H1 (cell line): ENCODE results near the gene TBC1D13. TPM values are rescaled to one million over a fixed set of nuclear protein-coding genes. Genes with fewer than 3 reads are reported as not detected.

ENCODE experiments used
- CTCF ChIA-PET: fragments of 300-600 bp; sonication (Branson Sonifier 250); formaldehyde crosslinking; loops from one replicate; lab custom pipeline; 2021; ENCODE audit not compliant: partially characterized antibody; lab: Charles Lee
- POLR2A ChIA-PET: fragments of 300-600 bp; sonication (Branson Sonifier 250); formaldehyde crosslinking; loops from one replicate; lab custom pipeline; 2021; ENCODE audit warnings: inconsistent platforms; ENCODE audit not compliant: partially characterized antibody; lab: Charles Lee
- DNase-seq, 2 experiments: peaks; one replicate each; pipeline versions ENCODE4 v3.0.0 to v3.0.0-alpha.2; 2010 to 2022; ENCODE audit warnings: low spot score in 2 of 2, low read depth in 1 of 2, mixed read lengths in 1 of 2
- FAIRE-seq: peaks from 2 replicates; lab custom pipeline; 2011; peaks lifted over from hg19 to GRCh38; lab: Jason Lieb, UNC
- H2AFZ ChIP-seq: 2 replicates; pipeline ENCODE4 v1.8.1; 2012; ENCODE audit warnings: low read length, inconsistent platforms
- H2AK5ac ChIP-seq: 2 replicates; pipeline ENCODE4 v1.6.1; 2013; ENCODE audit warnings: low read depth, low read length
- H2BK120ac ChIP-seq: replicated peaks from 2 replicates; pipeline ENCODE3; 2013; ENCODE audit warnings: low read depth, low read length, inconsistent platforms
- H2BK12ac ChIP-seq: 2 replicates; pipeline ENCODE4 v1.6.1; 2013; ENCODE audit warnings: low read depth, low read length
- H2BK15ac ChIP-seq: 2 replicates; pipeline ENCODE4 v1.6.1; 2013; ENCODE audit warnings: low read length
- H2BK20ac ChIP-seq: 2 replicates; pipeline ENCODE4 v1.6.1; 2013; ENCODE audit warnings: low read length
- H2BK5ac ChIP-seq: 2 replicates; pipeline ENCODE4 v1.6.1; 2013; ENCODE audit warnings: low read depth, low read length
- H3K14ac ChIP-seq: 2 replicates; pipeline ENCODE4 v1.6.1; 2013; ENCODE audit warnings: inconsistent platforms; ENCODE audit not compliant: insufficient read length
- H3K18ac ChIP-seq: 2 replicates; pipeline ENCODE4 v1.6.1; 2013; ENCODE audit warnings: low read length; ENCODE audit errors: extremely low read depth
- H3K23ac ChIP-seq: 2 replicates; pipeline ENCODE4 v1.6.1; 2013; ENCODE audit warnings: inconsistent platforms; ENCODE audit not compliant: insufficient read length
- H3K23me2 ChIP-seq: 2 replicates; pipeline ENCODE4 v1.6.1; 2013; ENCODE audit warnings: low read depth, low read length
- H3K27ac ChIP-seq: 2 replicates; pipeline ENCODE4 v1.6.1; 2011; ENCODE audit warnings: low read depth, low read length, inconsistent platforms
- H3K27me3 ChIP-seq, 4 experiments: replicated peaks in 1 of 4; 1 replicate in 1 of 4; 2 replicates in 3 of 4; pipeline versions ENCODE4 v1.6.1 to v1.8.1; 2011 to 2013; ENCODE audit warnings: low read length in 3 of 4, mild to moderate bottlenecking in 3 of 4, inconsistent platforms in 2 of 4, mixed read lengths in 2 of 4, moderate library complexity in 1 of 4; ENCODE audit not compliant: control insufficient read depth in 3 of 4, insufficient read depth in 3 of 4; ENCODE audit errors: extremely low read depth in 1 of 4
- H3K36me3 ChIP-seq, 4 experiments: 2 replicates each; pipeline versions ENCODE4 v1.6.1 to v1.8.1; 2011 to 2013; ENCODE audit warnings: mild to moderate bottlenecking in 4 of 4, low read length in 3 of 4, moderate library complexity in 2 of 4, control low read depth in 1 of 4, inconsistent platforms in 1 of 4; ENCODE audit not compliant: insufficient read depth in 4 of 4, control insufficient read depth in 2 of 4
- H3K4ac ChIP-seq: replicated peaks from 2 replicates; pipeline ENCODE3; 2013; ENCODE audit warnings: low read length, low read depth, mixed read lengths, inconsistent platforms; ENCODE audit not compliant: insufficient read length
- H3K4me1 ChIP-seq, 4 experiments: replicated peaks in 1 of 4; 1 replicate in 1 of 4; 2 replicates in 3 of 4; pipeline versions ENCODE4 v1.6.1 to v1.8.1; 2011 to 2013; ENCODE audit warnings: low read length in 3 of 4, inconsistent platforms in 2 of 4, mixed read lengths in 1 of 4; ENCODE audit not compliant: insufficient read depth in 4 of 4, control insufficient read depth in 3 of 4
- H3K4me2 ChIP-seq, 2 experiments: 2 replicates each; pipeline versions ENCODE4 v1.6.1 to v1.8.1; 2011 to 2013; ENCODE audit warnings: low read depth in 2 of 2, low read length in 2 of 2, control low read depth in 1 of 2, inconsistent platforms in 1 of 2, mild to moderate bottlenecking in 1 of 2; ENCODE audit not compliant: insufficient read depth in 1 of 2
- H3K4me3 ChIP-seq, 4 experiments: fragments of 200-600, 300-600 bp in 1 of 4; sonication (generic), shearing (Covaris generic), sonication (Bioruptor Twin) in 1 of 4; 2 replicates each; pipeline versions ENCODE4 v1.5.1 to v1.8.1; 2011 to 2016; ENCODE audit warnings: low read length in 4 of 4, low read depth in 3 of 4, control low read depth in 2 of 4, inconsistent platforms in 2 of 4, mild to moderate bottlenecking in 2 of 4, mixed read lengths in 1 of 4, moderate library complexity in 1 of 4; ENCODE audit not compliant: insufficient read depth in 2 of 4; ENCODE audit errors: extremely low read depth in 1 of 4
- H3K56ac ChIP-seq: replicated peaks from 2 replicates; pipeline ENCODE3; 2013; ENCODE audit warnings: low read depth, mild to moderate bottlenecking, mixed read lengths, low read length, inconsistent platforms; ENCODE audit not compliant: insufficient read length
- H3K79me1 ChIP-seq: 2 replicates; pipeline ENCODE4 v1.6.1; 2013; ENCODE audit warnings: low read depth, low read length, control low read depth
- H3K79me2 ChIP-seq, 2 experiments: 2 replicates each; pipeline versions ENCODE4 v1.6.1 to v1.8.1; 2012 to 2013; ENCODE audit warnings: low read length in 2 of 2, mild to moderate bottlenecking in 2 of 2, inconsistent platforms in 1 of 2; ENCODE audit not compliant: insufficient read depth in 2 of 2, control insufficient read depth in 1 of 2
- H3K9ac ChIP-seq, 4 experiments: replicated peaks in 1 of 4; 1 replicate in 1 of 4; 2 replicates in 3 of 4; pipeline versions ENCODE4 v1.6.1 to v1.8.1; 2011 to 2013; ENCODE audit warnings: low read depth in 3 of 4, low read length in 3 of 4, control low read depth in 2 of 4, mild to moderate bottlenecking in 2 of 4, moderate library complexity in 2 of 4, inconsistent platforms in 1 of 4; ENCODE audit errors: extremely low read depth in 1 of 4
- H3K9me3 ChIP-seq, 2 experiments: 2 replicates each; pipeline versions ENCODE4 v1.6.1 to v1.8.1; 2012 to 2013; ENCODE audit warnings: mild to moderate bottlenecking in 2 of 2, moderate library complexity in 2 of 2, control low read depth in 1 of 2, inconsistent platforms in 1 of 2, low read depth in 1 of 2, low read length in 1 of 2, mixed read lengths in 1 of 2; ENCODE audit not compliant: insufficient read depth in 2 of 2
- H4K20me1 ChIP-seq, 2 experiments: replicated peaks in 1 of 2; 2 replicates each; pipeline versions ENCODE3 to v1.8.1; 2011 to 2013; ENCODE audit warnings: inconsistent platforms in 2 of 2, low read length in 2 of 2, mild to moderate bottlenecking in 1 of 2; ENCODE audit not compliant: insufficient read depth in 2 of 2, control insufficient read depth in 1 of 2
- H4K5ac ChIP-seq: 2 replicates; pipeline ENCODE4 v1.6.1; 2013; ENCODE audit warnings: low read length, low read depth, mixed read lengths, inconsistent platforms; ENCODE audit not compliant: insufficient read length
- H4K8ac ChIP-seq: 2 replicates; pipeline ENCODE4 v1.8.0; 2013; ENCODE audit warnings: mild to moderate bottlenecking, moderate library complexity, low read length, inconsistent platforms; ENCODE audit not compliant: insufficient read depth; ENCODE audit errors: extremely low read depth
- H4K91ac ChIP-seq: replicated peaks from 2 replicates; pipeline ENCODE3; 2013; ENCODE audit warnings: low read length, mixed read lengths, inconsistent platforms; ENCODE audit not compliant: insufficient read length
- GABPA ChIP-seq: IDR thresholded peaks from 2 replicates; pipeline ENCODE4 v1.6.1; 2011; ENCODE audit warnings: mild to moderate bottlenecking, low read length, moderate library complexity, borderline replicate concordance; ENCODE audit not compliant: insufficient read depth
- SIN3A ChIP-seq, 2 experiments: IDR thresholded peaks in 1 of 2; conservative IDR thresholded peaks in 1 of 2; 2 replicates each; pipeline ENCODE4 v1.6.1; 2011 to 2012; ENCODE audit warnings: low read length in 2 of 2, improper control_type of control experiment in 1 of 2, low read depth in 1 of 2, mild to moderate bottlenecking in 1 of 2
- SIX5 ChIP-seq: IDR thresholded peaks from 2 replicates; pipeline ENCODE4 v1.6.1; 2011; ENCODE audit warnings: mild to moderate bottlenecking, low read depth, low read length
- YY1 ChIP-seq: IDR thresholded peaks from 2 replicates; pipeline ENCODE4 v1.6.1; 2011; ENCODE audit warnings: low read depth, mild to moderate bottlenecking, low read length
- WGBS, 2 experiments: shearing (Covaris generic) in 1 of 2; methylation state at CpG; one replicate each; pipeline versions ENCODE4 v1.1.6 to v1.1.7; 2013 to 2015; ENCODE audit warnings: low lambda C conversion rate in 2 of 2, mixed read lengths in 2 of 2, inconsistent platforms in 1 of 2, low coverage in 1 of 2, missing lambda C conversion rate in 1 of 2; ENCODE audit not compliant: insufficient replicate concordance in 2 of 2, insufficient coverage in 1 of 2, insufficient read length in 1 of 2; ENCODE audit errors: extremely low coverage in 1 of 2, missing lambda C conversion rate in 1 of 2; 5-methylcytosine and 5-hydroxymethylcytosine counted together
- polyA plus RNA-seq, 7 experiments: library from polyadenylated mRNA; depleted of rRNA in 3 of 7; stranded (reverse) in 5 of 7; unstranded in 2 of 7; fragments of >200 nt in 5 of 7; fragments of 200-250 nt in 2 of 7; gene quantifications; 1 replicate in 5 of 7; 2 replicates in 1 of 7; 4 replicates in 1 of 7; pipeline versions ENCODE4 v1.2.1 to v1.2.3, GENCODE V29; 2011 to 2013; ENCODE audit warnings: missing spikeins in 2 of 7, mixed read lengths in 2 of 7
- total RNA-seq: library from RNA; stranded (reverse); fragmentation: NEBNext Ultra II Directional; extraction: Animal tissue kit (Norgen Biotek cat#: 25700); gene quantifications from 2 replicates; pipeline ENCODE4 v1.2.1, GENCODE V29; 2021

TBC1D13 gene
- total and polyA plus RNA-seq, 2 of the 8 experiments (the other 6 are each of a cell fraction or from before 2014, with no cell fraction given), result 21.3 to 24.7 TPM

DNA sequence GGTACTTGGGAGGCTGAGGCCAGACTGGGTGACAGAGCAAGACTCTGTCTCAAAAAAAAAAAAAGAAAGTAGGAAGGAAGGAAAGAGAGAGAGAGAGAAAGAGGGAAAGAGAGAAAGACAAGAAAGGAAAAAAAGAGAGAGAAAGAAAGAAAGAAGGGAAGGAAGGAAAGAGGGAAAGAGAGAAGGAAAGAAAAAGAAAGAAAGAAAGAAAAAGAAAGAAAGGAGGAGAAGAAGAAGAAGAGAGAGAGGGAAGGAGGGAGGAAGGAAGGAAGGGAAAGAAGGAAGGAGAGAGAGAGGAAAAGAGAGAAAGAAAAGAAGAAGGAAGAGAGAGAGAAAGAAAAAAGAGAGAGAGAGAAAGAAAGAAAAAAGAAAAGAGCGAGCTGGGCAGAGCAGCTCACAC, 12.2 kb upstream of the TBC1D13 start:
- Histone ChIP-seq H3K79me2 (peaks cover 0 to 8% of the 10 kb centered on the region in 2 experiments; a peak in 2 of 4 replicates), H4K91ac (no peak overlapping the region), H3K4me3 (no peak overlapping the region), H3K79me1 (peaks cover 3% of the 10 kb centered on the region; the same call in 1 of the 2 replicates), H3K4me1 (peaks cover 0 to 3% (median 1%) of the 10 kb centered on the region in 4 experiments; a peak in 3 of 7 replicates), H2BK120ac (no peak overlapping the region), H3K23me2 (peaks cover 12% of the 10 kb centered on the region; the same call in 1 of the 2 replicates), H4K8ac (no peak overlapping the region), H3K23ac (no peak overlapping the region), H3K18ac (no peak overlapping the region), H4K5ac (no peak overlapping the region), H3K36me3 (no peaks in the 10 kb centered on the region), H3K4me2 (no peak overlapping the region), H2BK5ac (no peak overlapping the region), H2BK12ac (no peak overlapping the region), H3K9me3 (peaks cover 0 to 4% of the 10 kb centered on the region in 2 experiments; a peak in 1 of 4 replicates), H3K56ac (no peak overlapping the region), H3K27me3 (no peaks in the 10 kb centered on the region), H2BK15ac (no peak overlapping the region), H2BK20ac (no peak overlapping the region), H2AK5ac (no peak overlapping the region), H3K14ac (no peak overlapping the region), H3K9ac (no peak overlapping the region), H3K27ac (no peak overlapping the region), H4K20me1 (no peaks in the 10 kb centered on the region), H3K4ac (no peak overlapping the region), H2AFZ (no peak overlapping the region)
- WGBS, 2 experiments, result 80% methylated on average over 1 of the region's 1 CpG; no CpG with 5 or more reads in 1 of the 2 experiments
- CTCF ChIA-PET, result interaction anchor here (0.7 kb wide), 1 partner anchor 40 kb away, joined by 5 read pairs; no protein-coding TSS in a partner anchor
- FAIRE-seq, result no peak
- no peak for DNase-seq
- POLR2A ChIA-PET, result interaction anchor here (0.8 to 1.4 kb wide), 4 partner anchors 33 to 91 kb away, joined by 3 to 5 read pairs (median 4); partner anchors contain the start of gene SPOUT1
- TF ChIP-seq GABPA (no peak), YY1 (no peak), SIN3A (conservative IDR thresholded peaks at IDR 0.05 in 1 of 2, IDR thresholded peaks at IDR 0.05 in 1 of 2; ENCODE audit: low read depth in 1 of 2, low read length in 2 of 2) (no peak), SIX5 (no peak)
